HG03175 (cell line): Measurements from ENCODE around the gene NTN5.

Experiments used
- ATAC-seq: cut with Tn5 transposase; IDR thresholded peaks from one replicate; pipeline ENCODE4 v1.9.1; 2021; ENCODE audit warnings: mild to moderate bottlenecking, moderate library complexity; ENCODE audit not compliant: unreplicated experiment

NTN5 gene

DNA sequence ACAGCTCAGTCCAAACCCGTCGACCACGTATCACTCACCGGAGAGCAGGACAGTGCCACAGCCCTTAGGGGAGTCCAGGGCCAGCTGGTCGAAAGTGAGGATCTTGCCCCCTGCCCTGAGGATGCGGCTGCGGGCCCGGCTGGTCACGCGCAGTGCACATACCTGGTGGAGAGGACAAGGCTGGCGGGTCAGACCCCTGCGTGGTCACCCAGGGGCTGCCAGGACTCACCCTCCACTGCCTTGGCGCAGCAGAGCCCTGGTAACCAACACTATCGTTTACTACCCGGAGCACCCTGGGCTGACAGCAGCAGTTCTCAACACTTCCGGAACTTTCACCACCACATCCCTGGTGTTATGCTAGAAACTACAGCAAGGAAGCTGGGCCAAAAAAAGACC, 56.8 kb downstream of the NTN5 start:
- ATAC-seq: no peak

DNA sequence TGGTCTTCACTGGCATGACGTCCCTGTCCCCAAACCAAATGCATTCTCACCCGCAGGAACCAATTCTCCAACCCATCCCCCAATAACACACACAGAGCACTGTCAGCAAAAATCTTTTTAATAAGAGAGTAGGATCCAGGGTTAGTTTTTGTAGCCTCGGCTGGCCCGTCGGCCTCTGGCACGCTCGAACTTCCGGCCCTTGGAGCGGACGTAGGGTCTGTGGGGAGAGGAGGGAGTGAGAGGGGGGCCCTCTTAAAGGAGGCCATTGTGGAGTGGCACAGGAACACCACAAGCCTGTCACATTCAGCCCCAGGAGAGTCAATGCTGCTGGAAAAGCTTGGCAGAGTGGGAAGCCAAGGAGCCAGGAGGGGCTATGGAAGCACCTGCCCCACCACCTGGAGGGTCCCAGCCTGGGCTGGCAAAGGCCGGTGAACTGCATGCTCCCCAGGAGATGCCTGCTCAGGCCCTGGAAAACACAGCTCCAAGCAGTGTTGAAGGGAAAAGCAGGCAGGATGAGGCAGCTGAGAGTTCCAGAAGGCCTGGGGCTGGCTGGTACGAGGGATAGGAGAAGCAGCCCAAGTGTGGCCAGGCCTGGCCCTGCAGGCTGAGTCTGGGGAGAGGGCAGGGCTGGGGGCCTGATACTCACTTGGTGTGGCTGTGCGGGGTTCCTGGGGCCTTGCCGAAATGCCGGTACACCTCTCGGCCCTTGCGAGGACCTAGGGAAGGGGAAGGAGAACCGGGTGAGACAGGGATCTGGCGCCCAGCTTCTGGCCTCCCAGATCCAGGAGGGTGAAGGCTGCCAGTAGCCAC, 57.4 kb downstream of the NTN5 start:
- no peak for ATAC-seq

DNA sequence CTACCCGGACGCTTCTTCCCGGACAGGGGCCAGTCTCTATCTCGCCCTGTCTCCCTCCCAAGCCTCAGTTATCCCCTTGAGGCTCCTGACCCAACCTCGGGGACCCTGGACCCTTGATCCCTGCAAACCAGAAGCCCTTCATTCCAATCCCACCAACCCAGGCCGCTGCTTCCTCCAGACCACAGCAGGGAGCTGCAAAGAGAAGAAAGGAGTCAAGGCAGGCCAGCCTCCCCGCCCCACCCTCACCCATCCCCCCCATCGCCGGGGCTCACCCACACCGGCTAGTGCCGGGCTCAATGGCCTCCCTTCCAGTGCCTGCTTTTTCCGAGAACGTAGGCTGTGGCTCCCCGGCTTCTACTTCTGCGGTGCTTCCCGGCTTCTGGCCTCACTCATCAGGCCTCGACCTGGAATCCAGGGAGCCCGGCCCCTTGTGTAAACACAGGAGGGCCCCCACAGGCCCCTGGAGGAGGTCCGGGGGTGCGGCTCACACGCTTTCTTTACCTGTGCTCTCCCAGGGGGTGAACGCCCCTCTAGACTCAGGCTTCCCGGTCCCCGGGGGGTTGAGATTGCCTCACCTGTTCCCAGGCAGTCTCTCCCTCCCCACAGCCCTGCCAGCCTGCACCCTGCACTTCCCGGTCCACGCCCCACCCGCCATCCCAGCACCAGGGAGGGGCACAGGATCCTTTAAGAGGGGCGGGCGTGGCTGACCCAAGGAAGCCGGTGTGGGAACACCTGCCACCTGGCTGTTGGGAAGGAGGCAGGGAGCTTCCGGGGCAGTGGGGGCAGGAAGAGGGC, 58.2 kb downstream of the NTN5 start, which contains the start of gene FAM83E:
Gene FAM83E (minus strand): TSS at position 641 of the 795 bp plus-strand sequence. CDS start 1,704 bp downstream, outside the sequence.
- ATAC-seq: no peak

DNA sequence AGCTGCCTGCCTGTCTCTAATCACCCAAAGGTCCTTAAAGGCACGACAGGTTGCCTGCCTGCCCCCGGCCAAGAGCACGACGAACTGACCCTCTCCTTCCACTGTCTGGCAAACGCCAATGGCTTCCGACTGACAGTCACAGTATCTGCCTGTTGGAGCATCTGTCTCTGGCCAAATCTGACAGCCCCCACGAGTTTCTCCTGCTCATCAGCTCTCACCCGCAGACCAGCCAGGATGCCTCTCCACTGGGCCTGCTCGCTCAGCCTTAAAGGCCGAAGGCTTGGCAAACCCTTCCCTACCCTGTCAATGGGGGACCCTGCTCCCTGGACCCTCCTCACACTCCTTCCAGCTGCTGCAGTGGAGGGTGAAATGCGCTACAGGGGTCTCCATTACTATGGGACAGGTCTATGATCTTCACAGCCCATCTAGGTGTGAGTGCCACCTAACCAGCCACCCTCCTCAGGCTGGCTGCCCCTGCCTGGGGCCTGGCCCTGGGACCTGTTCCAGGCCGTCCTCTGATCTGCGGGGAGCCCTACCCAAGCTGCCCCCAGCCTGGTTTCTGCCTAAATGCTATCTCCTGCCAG, 58.9 kb downstream of the NTN5 start:
- ATAC-seq: no peak

DNA sequence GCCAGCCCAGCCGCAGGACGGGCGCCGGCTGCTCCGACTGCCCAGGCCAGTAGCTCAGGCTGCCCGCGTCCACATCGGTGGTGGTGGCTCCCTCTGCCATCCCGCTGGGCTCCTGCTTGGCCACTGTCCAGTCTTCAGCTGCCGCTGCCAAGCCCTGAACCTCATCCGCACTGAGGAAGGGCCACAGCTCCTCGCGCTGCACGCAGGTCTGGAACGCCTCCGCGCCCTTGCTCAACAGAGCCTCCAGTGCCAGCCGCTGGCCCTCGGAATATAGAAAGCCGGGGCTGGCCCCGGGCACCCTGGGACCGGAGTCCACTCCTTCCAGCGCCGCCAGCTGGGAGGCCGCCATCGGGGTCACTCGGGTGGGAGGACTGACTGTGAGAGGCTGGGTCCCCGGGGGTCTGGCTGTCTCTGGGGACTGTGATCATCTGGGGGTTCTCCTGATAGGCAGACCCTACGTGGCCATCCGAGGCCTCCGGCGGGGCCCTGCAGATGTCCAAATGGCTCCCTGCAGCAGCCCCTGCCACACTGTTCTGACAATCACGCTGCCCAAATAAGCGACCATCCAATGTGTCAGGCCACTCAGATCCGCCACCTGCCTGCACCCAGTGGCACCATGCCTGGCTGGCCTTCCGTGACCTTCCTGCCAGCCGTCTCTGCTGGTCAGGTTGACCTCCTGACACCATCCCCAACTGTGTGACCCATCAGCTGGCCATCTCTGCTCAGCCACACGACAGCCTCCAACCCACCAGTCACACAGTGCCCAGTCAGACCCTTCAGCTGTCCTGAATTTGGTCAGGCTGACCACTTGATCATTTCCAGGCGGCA, 59.6 kb downstream of the NTN5 start:
- ATAC-seq: no peak

DNA sequence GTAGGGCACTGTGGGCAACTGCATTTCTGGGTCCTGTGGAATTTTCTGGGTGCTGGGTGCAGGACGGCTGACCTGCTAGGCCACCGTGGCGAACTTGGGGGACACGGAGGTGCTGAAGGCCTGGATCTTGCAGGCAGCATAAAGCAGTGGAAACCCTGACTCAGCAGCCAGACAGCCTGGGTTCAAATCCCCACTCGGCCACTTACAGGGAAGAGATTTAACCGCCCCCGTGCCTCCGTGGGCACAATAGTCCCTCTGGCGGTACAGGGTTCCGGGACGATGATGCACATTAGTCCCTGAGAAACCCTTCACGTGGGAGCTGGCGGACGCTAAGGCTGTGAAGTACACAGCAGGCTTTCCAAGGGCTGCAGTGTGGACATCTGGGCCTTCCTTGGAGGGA, 60.9 kb downstream of the NTN5 start:
- ATAC-seq: no peak
